Activated CD4-positive, alpha-beta T cell treated with anti-CD3 and anti-CD28 coated beads, Interleukin-2, amount 10 ng/mL, durations not matched to agents 7 days and 5 days (primary cell): ENCODE data around the gene PKDCC. TPM values are rescaled to one million over a fixed set of nuclear protein-coding genes. Genes with fewer than 3 reads are reported as not detected.
"Not testable (repeated sequence)": the region's sequence is repeated elsewhere in the genome, so short reads cannot be mapped to it uniquely, and the experiment has no call there.

ENCODE experiments used
- CTCF ChIA-PET: fragments of 350-600 bp; sonication (Branson Sonifier 250); formaldehyde crosslinking; loops from one replicate; lab custom pipeline; 2021; ENCODE audit warnings: antibody characterized with exemption; lab: Charles Lee
- POLR2A ChIA-PET: fragments of 350-600 bp; sonication (Branson Sonifier 250); formaldehyde crosslinking; loops from one replicate; lab custom pipeline; 2021; ENCODE audit warnings: antibody characterized with exemption; lab: Charles Lee
- DNase-seq: peaks from one replicate; pipeline ENCODE4 v3.0.0-alpha.2; 2020
- H3K27ac Mint-ChIP-seq: one replicate; pipeline ENCODE4 v1.8.0; 2021; ENCODE audit warnings: mild to moderate bottlenecking, moderate library complexity, mixed read lengths
- H3K27me3 Mint-ChIP-seq: one replicate; pipeline ENCODE4 v1.8.0; 2021; ENCODE audit warnings: mixed read lengths
- H3K36me3 Mint-ChIP-seq: one replicate; pipeline ENCODE4 v1.8.0; 2021; ENCODE audit warnings: low read depth, mixed read lengths
- H3K4me1 Mint-ChIP-seq: one replicate; pipeline ENCODE4 v1.8.0; 2021; ENCODE audit warnings: mixed read lengths
- H3K4me3 Mint-ChIP-seq: one replicate; pipeline ENCODE4 v1.8.0; 2021; ENCODE audit warnings: mild to moderate bottlenecking, moderate library complexity, mixed read lengths
- H3K9me3 Mint-ChIP-seq: one replicate; pipeline ENCODE4 v1.8.0; 2021; ENCODE audit warnings: mixed read lengths
- total RNA-seq, 2 experiments: library from RNA; stranded (reverse); gene quantifications; one replicate each; pipeline ENCODE4 v1.2.3, GENCODE V29; 2021

PKDCC gene
- total RNA-seq, 2 experiments from 2014 or later = not detected

DNA sequence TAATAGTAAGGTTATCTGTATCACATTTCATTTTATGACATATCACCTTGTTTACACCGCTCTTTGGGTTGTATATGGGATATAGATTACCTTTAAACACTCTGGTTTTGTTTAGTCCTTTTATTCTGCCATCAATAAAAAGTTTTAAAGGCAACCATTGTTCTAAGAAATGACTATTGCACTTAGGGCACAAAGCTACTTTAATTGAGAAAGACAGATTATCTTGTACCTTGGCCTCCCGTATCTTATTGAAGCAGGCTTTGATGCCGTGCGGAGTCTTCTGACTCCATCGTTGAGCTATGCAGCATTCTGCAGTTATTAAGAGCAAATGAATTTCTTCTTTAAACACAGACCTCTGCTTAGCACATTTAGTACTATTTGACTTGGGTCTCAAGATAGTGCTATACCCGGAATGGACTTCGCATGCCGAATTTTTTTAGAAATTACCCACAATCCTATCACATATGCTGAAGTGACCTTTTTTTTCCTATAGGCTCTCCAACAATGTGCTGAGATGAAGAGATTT, 16.7 kb downstream of the PKDCC start:
- H3K27me3 Mint-ChIP-seq = peaks cover 11% of the 10 kb centered on the region
- H3K36me3 Mint-ChIP-seq = no peaks in the 10 kb centered on the region
- DNase-seq = no peak
- ChIA-PET POLR2A (no interaction called here), CTCF (no interaction called here)
- H3K27ac Mint-ChIP-seq = no peak overlapping the region
- no peaks in the 10 kb centered on the region for H3K4me1 Mint-ChIP-seq
- no peaks in the 10 kb centered on the region for H3K9me3 Mint-ChIP-seq
- H3K4me3 Mint-ChIP-seq = no peak overlapping the region

DNA sequence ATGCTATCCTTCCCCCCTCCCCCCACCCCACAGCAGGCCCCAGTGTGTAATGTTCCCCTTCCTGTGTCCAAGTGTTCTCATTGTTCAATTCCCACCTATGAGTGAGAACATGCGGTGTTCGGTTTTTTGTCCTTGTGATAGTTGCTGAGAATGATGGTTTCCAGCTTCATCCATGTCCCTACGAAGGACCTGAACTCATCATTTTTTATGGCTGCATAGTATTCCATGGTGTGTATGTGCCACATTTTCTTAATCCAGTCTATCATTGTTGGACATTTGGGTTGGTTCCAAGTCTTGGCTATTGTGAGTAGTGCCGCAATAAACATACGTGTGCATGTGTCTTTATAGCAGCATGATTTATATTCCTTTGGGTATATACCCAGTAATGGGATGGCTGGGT, 17.9 kb downstream of the PKDCC start:
- H3K4me3 Mint-ChIP-seq, H3K36me3 Mint-ChIP-seq, H3K9me3 Mint-ChIP-seq, CTCF ChIA-PET, H3K4me1 Mint-ChIP-seq, DNase-seq, H3K27ac Mint-ChIP-seq, POLR2A ChIA-PET: not testable (repeated sequence)
- H3K27me3 Mint-ChIP-seq = peaks cover 14% of the 10 kb centered on the region

DNA sequence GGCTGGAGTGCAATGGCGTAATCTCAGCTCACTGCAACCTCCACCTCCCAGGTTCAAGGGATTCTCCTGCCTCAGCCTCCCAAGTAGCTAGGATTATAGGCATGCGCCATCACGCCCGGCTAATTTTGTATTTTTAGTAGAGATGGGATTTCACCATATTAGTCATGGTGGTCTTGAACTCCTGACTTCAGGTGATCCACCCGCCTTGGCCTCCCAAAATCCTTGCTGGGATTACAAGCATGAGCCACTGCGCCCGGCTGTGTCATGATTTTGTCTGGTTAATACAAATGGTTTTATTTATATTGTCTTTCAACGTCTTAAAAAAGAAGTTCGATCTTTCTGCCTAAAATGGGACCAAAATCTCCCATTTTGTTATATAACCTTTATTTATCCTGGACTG, 19.2 kb downstream of the PKDCC start:
- H3K36me3 Mint-ChIP-seq, H3K4me3 Mint-ChIP-seq, H3K27ac Mint-ChIP-seq, H3K4me1 Mint-ChIP-seq, H3K9me3 Mint-ChIP-seq, POLR2A ChIA-PET, DNase-seq: not testable (repeated sequence)
- peaks cover 14% of the 10 kb centered on the region for H3K27me3 Mint-ChIP-seq
- CTCF ChIA-PET = interaction anchor here (1.1 kb wide), 1 partner anchor 21 kb away, joined by 3 read pairs; no protein-coding TSS in a partner anchor

DNA sequence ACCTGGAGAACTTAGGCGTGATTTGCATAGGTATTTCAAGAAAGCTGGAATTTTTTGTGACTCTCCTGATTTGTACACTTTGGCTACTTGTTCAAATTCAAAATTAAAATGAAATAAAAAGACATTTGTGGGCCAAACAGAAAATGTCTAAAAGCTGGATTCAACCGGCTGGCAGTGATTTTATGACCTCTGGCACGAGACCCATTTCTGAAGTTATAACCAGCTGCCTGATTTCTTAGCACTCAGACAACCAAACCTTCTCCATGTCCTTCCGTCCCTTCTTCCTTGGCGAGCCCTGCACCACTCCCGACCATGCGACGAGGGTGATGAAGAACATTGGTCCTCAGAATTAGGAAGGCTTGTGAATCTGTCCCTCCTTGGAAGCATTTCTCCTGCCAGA, 19.7 kb downstream of the PKDCC start:
- H3K9me3 Mint-ChIP-seq = no peaks in the 10 kb centered on the region

DNA sequence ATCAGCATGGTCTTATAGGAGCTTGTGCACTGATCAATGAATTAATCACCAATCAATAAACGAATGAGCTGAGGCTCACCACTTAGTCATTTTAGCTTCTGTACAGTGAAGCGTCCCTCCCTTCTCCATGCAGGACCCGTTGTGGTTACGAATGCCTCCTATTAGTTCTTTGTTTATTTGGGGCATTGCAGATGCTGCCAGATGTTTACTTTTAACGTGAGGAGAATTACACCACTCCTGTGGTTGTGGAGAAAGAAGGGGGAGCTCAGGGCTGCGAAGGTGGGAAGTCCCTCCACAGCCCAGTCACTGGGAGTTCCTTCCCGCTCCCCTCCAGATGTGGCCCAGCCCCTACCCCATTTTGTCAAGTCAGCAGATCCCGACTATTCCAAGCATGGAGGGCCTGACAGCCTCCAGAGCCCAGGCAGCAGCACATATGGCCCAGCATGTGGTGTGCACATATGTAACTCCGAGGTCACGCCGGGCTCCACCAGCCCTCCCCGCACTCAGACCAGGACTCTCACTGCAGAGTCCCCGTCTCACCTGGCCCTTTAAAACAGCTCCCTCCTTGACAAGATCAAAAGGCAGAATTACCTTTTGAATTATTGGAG, 20.9 kb downstream of the PKDCC start:
- no peak overlapping the region for H3K27ac Mint-ChIP-seq
- CTCF ChIA-PET = interaction anchor here (0.7 to 1.1 kb wide), 2 partner anchors 14 to 18 kb away, joined by 3 read pairs; no protein-coding TSS in a partner anchor
- no peaks in the 10 kb centered on the region for H3K4me1 Mint-ChIP-seq
- H3K9me3 Mint-ChIP-seq = no peaks in the 10 kb centered on the region
- peaks cover 10% of the 10 kb centered on the region for H3K27me3 Mint-ChIP-seq
- no peaks in the 10 kb centered on the region for H3K36me3 Mint-ChIP-seq
- H3K4me3 Mint-ChIP-seq = no peak overlapping the region
- DNase-seq = no peak
- POLR2A ChIA-PET = no interaction called here

More for the DNA sequence above, 19.7 kb downstream of the PKDCC start:
- H3K4me1 Mint-ChIP-seq = no peaks in the 10 kb centered on the region
- DNase-seq = no peak
- ChIA-PET POLR2A (no interaction called here), CTCF (interaction anchor here (1.1 kb wide), 2 partner anchors 19 to 22 kb away, joined by 3 read pairs; no protein-coding TSS in a partner anchor)
- H3K27me3 Mint-ChIP-seq = peaks cover 14% of the 10 kb centered on the region
- no peaks in the 10 kb centered on the region for H3K36me3 Mint-ChIP-seq
- H3K27ac Mint-ChIP-seq = no peak overlapping the region
- H3K4me3 Mint-ChIP-seq = no peak overlapping the region

DNA sequence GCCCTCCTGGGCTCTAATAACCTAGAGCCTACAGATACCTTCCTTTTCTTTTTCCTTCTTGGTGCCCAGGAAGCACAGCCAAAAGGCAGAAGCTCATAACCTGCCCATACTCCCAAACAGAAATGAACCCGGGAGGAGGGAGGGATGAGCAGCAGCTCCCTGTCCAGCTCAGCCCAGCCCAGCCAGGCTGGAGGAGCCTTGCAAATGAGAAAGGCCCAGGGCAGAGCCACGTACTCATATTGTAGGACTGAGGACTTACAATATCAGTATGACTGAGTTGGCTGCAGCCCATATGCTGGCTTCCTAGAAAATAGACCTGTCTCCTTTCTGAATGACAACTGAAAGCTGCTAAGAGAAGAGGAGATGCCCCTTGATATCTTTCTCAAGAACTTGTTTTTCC, 21.7 kb downstream of the PKDCC start:
- no peak overlapping the region for H3K4me3 Mint-ChIP-seq
- no peaks in the 10 kb centered on the region for H3K9me3 Mint-ChIP-seq
- no peaks in the 10 kb centered on the region for H3K4me1 Mint-ChIP-seq
- ChIA-PET POLR2A (no interaction called here), CTCF (no interaction called here)
- H3K36me3 Mint-ChIP-seq = no peaks in the 10 kb centered on the region
- DNase-seq = no peak
- no peak overlapping the region for H3K27ac Mint-ChIP-seq
- H3K27me3 Mint-ChIP-seq = peaks cover 10% of the 10 kb centered on the region

DNA sequence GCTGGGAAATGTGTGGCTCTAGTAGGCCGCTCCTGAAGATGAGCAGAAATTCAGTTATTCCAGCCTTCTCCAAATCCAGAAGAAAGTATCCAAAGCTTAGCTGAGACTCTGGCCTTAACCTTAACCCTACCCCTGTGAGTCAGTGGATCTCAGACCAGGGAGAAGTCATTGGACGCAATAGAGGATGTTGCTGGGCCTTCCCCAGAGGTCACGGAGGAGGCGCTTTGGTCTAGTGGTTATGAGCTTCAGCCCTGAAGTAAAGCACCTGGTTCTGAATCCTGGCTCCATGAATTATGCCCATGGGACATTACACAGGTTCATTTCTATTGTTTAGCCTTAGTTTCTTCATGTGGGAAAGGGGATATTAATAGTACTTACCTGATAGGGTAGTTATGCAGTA, 24.0 kb downstream of the PKDCC start:
- Mint-ChIP-seq H3K36me3 (no peaks in the 10 kb centered on the region), H3K4me1 (no peaks in the 10 kb centered on the region), H3K27ac (no peak overlapping the region), H3K9me3 (no peaks in the 10 kb centered on the region), H3K27me3 (peaks cover 10% of the 10 kb centered on the region), H3K4me3 (no peak overlapping the region)
- ChIA-PET POLR2A (no interaction called here), CTCF (interaction anchor here (2.5 kb wide), 1 partner anchor 10 kb away, joined by 7 read pairs; no protein-coding TSS in a partner anchor)
- no peak for DNase-seq

DNA sequence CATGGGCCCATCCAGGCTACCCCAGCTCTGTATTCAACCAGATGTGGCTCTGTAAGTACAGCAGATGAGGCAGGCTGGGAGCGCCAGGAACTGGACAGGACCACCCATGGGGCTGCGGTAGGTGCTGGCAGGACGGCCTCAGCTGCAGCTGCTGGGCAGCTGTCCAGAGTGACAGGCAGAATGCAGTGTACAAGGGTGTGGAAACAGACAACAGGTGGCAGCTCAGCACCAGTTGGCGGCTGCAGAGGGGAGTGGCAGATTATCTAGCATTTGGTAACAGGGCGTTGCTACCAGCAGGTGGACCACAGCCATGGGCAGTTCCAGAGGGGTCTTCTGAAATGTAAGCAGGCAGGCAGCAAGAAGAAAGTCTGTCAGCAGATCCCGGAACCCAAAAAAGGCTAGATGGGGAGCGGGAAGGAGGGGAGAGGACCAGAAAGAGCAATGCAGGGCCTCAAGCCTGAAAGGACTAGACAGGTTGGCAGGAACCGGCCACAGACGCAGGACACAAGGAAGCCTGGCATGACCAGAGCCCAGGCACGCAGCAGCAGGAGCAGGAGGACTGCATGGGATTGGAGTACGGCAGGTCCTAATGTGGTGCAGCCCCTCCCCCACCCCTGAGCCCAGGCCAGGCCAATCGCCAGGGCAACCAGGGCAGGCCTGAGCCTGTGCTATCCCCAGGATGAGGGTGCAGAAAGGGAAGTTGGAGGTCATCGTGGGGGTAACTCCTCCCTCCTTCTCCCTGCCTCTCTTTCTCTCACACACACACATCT, 24.7 kb downstream of the PKDCC start:
- no peaks in the 10 kb centered on the region for H3K4me1 Mint-ChIP-seq
- ChIA-PET CTCF (interaction anchor here (2.5 kb wide), 1 partner anchor 10 kb away, joined by 7 read pairs; no protein-coding TSS in a partner anchor), POLR2A (no interaction called here)
- no peaks in the 10 kb centered on the region for H3K9me3 Mint-ChIP-seq
- no peak overlapping the region for H3K4me3 Mint-ChIP-seq
- H3K36me3 Mint-ChIP-seq = no peaks in the 10 kb centered on the region
- DNase-seq = no peak
- peaks cover 11% of the 10 kb centered on the region for H3K27me3 Mint-ChIP-seq
- H3K27ac Mint-ChIP-seq = peak overlapping the region; percentile 34

DNA sequence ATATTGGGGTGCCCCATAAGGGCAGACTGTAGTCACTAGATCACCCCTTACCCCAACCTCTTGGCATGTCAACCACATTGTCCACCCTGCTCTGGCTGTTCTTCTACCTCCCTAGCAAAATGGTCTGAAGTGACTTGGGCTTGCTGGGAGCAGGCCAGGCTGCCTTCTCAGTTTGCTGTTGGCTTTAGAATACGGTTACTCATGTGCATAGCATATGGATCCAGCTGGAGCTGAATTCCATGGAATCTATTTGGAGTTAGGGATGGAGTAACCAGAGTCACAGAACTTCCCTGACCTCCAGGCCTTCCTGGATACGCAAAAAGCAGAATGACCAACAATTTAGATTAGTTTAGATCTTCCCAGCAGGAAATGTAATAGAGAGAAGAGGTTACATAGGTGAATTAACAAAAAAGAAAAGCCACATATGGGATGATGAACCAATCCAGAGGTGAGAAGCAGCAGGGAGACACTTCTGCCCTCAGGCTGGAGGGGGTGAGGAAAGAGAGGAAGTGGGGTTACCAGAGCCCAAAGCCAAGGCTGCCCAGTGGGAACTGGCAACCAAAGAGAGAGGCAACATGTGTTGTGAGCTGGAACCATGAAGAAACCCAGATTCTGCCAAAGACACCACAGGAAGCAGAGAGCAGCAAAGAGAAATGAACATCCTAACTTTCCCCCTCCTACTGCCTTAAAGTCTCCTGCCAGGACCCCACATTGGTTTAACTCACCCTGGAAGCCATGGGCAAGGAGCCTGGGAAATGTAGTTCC, 26.1 kb downstream of the PKDCC start:
- H3K27me3 Mint-ChIP-seq = peaks cover 11% of the 10 kb centered on the region
- no peaks in the 10 kb centered on the region for H3K36me3 Mint-ChIP-seq
- DNase-seq = no peak
- no peak overlapping the region for H3K4me3 Mint-ChIP-seq
- no peaks in the 10 kb centered on the region for H3K4me1 Mint-ChIP-seq
- ChIA-PET POLR2A (no interaction called here), CTCF (no interaction called here)
- no peak overlapping the region for H3K27ac Mint-ChIP-seq
- H3K9me3 Mint-ChIP-seq = no peaks in the 10 kb centered on the region

DNA sequence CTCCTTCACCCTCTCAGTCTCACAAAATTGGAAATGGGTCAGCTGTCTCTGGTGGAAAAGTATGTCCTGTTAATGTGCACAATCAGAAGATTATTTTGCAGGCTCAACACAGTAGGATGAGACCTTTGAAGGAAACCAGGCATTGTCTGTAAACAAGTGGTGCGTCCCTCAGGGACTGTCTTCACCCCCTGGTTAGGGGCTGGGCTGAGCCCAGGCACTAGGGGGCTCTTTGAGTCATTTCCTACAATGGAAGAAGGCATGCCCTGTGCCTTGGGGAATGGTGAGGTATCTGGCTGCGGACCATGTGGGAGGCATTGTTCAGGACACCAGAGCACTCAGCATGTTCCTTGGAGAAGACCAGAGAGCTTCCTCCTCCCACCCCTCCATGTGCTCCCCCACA, 26.8 kb downstream of the PKDCC start:
- H3K27me3 Mint-ChIP-seq = peaks cover 16% of the 10 kb centered on the region
- H3K4me3 Mint-ChIP-seq = no peak overlapping the region
- no peak overlapping the region for H3K27ac Mint-ChIP-seq
- no peak for DNase-seq
- no peaks in the 10 kb centered on the region for H3K36me3 Mint-ChIP-seq
- ChIA-PET CTCF (interaction anchor here (1.1 kb wide), 1 partner anchor 12 kb away, joined by 6 read pairs; no protein-coding TSS in a partner anchor), POLR2A (no interaction called here)
- no peaks in the 10 kb centered on the region for H3K4me1 Mint-ChIP-seq
- H3K9me3 Mint-ChIP-seq = no peaks in the 10 kb centered on the region

DNA sequence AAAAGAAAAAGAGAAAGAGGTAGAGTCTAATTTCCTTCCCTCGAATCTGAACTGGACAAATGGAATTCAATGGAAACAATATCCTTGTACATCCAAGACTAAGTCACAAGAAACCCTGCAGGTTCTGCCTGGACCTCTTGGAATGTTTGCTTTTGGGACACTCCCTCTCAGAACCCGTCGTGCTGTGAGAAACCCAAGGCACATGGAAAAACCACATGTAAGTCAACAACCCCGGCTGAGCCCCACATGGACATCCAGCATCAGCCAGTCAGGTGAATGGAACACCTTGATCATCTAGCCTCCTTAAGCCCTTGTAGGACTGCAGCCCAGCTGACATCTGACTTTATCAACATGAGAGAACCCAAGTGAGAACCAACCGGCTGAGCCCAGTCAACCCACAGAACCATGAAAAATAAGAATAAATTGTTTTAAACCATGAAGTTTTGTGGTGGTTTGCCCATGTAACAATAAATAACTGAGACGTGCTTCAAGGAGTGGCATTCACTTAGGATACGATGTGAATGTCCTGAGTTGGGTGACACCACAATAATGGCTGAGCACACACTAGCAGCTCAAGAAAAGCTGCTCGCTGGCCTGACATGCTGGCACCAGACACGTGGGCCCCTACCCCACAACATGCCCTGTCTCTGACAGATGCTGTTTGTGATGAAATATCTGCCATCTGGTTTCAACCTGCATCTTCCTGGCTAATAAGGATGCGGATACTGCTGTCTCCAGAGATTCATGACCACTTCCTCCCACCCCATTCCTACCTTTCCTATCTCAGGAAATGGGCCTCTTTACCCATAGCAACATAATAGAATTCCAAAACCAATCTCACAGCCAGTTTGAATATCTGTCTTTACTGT, 28.8 kb downstream of the PKDCC start:
- CTCF ChIA-PET = no interaction called here
- H3K4me3 Mint-ChIP-seq = no peak overlapping the region
- no peaks in the 10 kb centered on the region for H3K9me3 Mint-ChIP-seq
- no peak overlapping the region for H3K27ac Mint-ChIP-seq
- no peaks in the 10 kb centered on the region for H3K4me1 Mint-ChIP-seq
- POLR2A ChIA-PET = no interaction called here
- H3K27me3 Mint-ChIP-seq = peaks cover 20% of the 10 kb centered on the region
- no peak for DNase-seq
- no peaks in the 10 kb centered on the region for H3K36me3 Mint-ChIP-seq

DNA sequence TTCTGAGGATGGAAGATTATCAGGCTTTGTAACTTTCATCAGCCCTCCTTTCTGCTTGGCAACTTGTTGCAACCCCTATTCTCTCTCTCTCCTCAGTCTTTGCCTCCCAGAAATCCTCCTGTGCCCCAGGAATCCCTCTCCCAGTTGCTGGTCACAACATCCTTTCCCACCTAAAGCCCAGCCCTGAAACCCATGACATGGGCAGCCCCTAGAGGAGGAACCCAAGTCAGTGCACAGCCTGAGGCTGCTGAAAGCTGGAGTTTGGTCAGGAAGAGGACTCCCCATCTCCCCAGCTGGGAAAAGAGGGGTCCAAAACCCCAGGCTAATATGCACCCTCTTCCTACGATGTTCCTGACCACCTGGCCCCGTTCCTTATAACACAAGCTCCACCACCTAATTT, 29.5 kb downstream of the PKDCC start:
- Mint-ChIP-seq H3K4me3 (no peak overlapping the region), H3K4me1 (no peaks in the 10 kb centered on the region), H3K9me3 (no peaks in the 10 kb centered on the region), H3K36me3 (no peaks in the 10 kb centered on the region), H3K27ac (no peak overlapping the region), H3K27me3 (peaks cover 20% of the 10 kb centered on the region)
- DNase-seq = no peak
- ChIA-PET CTCF (interaction anchor here (0.6 kb wide), 1 partner anchor 448 kb away, joined by 3 read pairs; no protein-coding TSS in a partner anchor), POLR2A (no interaction called here)
